K562 (cell line): Measurements from ENCODE around the gene ACP5. TPM values are rescaled to one million over a fixed set of nuclear protein-coding genes. Genes with fewer than 3 reads are reported as not detected.

ENCODE experiments used
- CREBBP ChIP-seq: IDR thresholded peaks from one replicate; pipeline ENCODE4 v1.6.1; 2012; ENCODE audit warnings: low read depth, mild to moderate bottlenecking, control low read depth, inconsistent platforms, low read length
- ESRRA ChIP-seq: fragments of 450-650 bp; IDR thresholded peaks from 2 replicates; pipeline ENCODE4 v1.6.1; 2014; ENCODE audit warnings: low read depth, mild to moderate bottlenecking, moderate library complexity, borderline replicate concordance
- NONO ChIP-seq, 2 experiments: fragments of 200-400 bp in 1 of 2; fragments of 450-650 bp in 1 of 2; formaldehyde crosslinking in 1 of 2; IDR thresholded peaks; 2 replicates each; pipeline ENCODE4 v1.6.1; 2017; ENCODE audit warnings: low read depth in 2 of 2, mild to moderate bottlenecking in 2 of 2, moderate library complexity in 2 of 2, low read length in 1 of 2
- PHF8 ChIP-seq: fragments of 200-600 bp; sonication (generic); IDR thresholded peaks from 2 replicates; pipeline ENCODE4 v1.6.1; 2012; ENCODE audit warnings: mixed run types, mild to moderate bottlenecking, inconsistent platforms, low read length, moderate library complexity, borderline replicate concordance
- SMARCC2 ChIP-seq: fragments of 450-650 bp; IDR thresholded peaks from 2 replicates; pipeline ENCODE4 v1.6.1; 2017; ENCODE audit warnings: antibody characterized with exemption, moderate library complexity, mild to moderate bottlenecking, low read depth
- ZNF282 ChIP-seq: sonication (generic); formaldehyde crosslinking; IDR thresholded peaks from 2 replicates; pipeline ENCODE4 v1.8.1; 2023; ENCODE audit warnings: missing genetic modification reagents
- polyA plus RNA-seq, 8 experiments: library from polyadenylated mRNA; depleted of rRNA in 4 of 8; stranded (reverse) in 5 of 8; unstranded in 3 of 8; fragments of >200 nt; fragmentation: Nextera tagmentation in 2 of 8; fragmentation: Illumina TruSeq in 1 of 8; extraction: Ambion mirVana in 2 of 8; extraction: Trizol in 1 of 8; gene quantifications; 2 replicates each; pipeline versions ENCODE4 v1.2.1 to v1.2.3, GENCODE V29; 2011 to 2014; ENCODE audit warnings: inconsistent platforms in 1 of 8, missing spikeins in 1 of 8
- total RNA-seq, 7 experiments: library from RNA; depleted of rRNA in 6 of 7; stranded (reverse); fragments of >200 nt in 6 of 7; fragmentation: Illumina TruSeq in 2 of 7; extraction: Trizol in 2 of 7; gene quantifications; 2 replicates each; pipeline versions ENCODE4 v1.2.1 to v1.2.3, GENCODE V29; 2011 to 2021; ENCODE audit warnings: low replicate concordance in 1 of 7
- TF ChIP-seq, protein P1 (sequence below): fragments of 250-450 bp; sonication (Bioruptor Pico); IDR thresholded peaks from 2 replicates; pipeline ENCODE4 v1.8.0; 2021; ENCODE audit warnings: borderline replicate concordance, mild to moderate bottlenecking, moderate library complexity; ENCODE audit not compliant: poor library complexity, severe bottlenecking
- TF ChIP-seq, protein P2 (sequence below): sonication (generic); formaldehyde crosslinking; IDR thresholded peaks from 2 replicates; pipeline ENCODE4 v1.8.0; 2022; ENCODE audit warnings: mild to moderate bottlenecking, missing genetic modification reagents
- TF ChIP-seq, protein P3 (sequence below), 2 experiments: fragments of 450-650 bp in 1 of 2; sonication (generic) in 1 of 2; formaldehyde crosslinking in 1 of 2; IDR thresholded peaks in 1 of 2; conservative IDR thresholded peaks in 1 of 2; 2 replicates each; pipeline versions ENCODE4 v1.6.1 to v1.8.1; 2016 to 2023; ENCODE audit warnings: mild to moderate bottlenecking in 2 of 2, moderate library complexity in 2 of 2, inconsistent platforms in 1 of 2, missing genetic modification reagents in 1 of 2
- TF ChIP-seq, protein P4 (sequence below): fragments of 250-450 bp; sonication (Bioruptor Pico); IDR thresholded peaks from 2 replicates; pipeline ENCODE4 v1.9.0; 2021; ENCODE audit warnings: mild to moderate bottlenecking, inconsistent platforms
- TF ChIP-seq, protein P5 (sequence below): fragments of 450-650 bp; IDR thresholded peaks from 2 replicates; pipeline ENCODE4 v1.6.1; 2016; ENCODE audit warnings: borderline replicate concordance
- TF ChIP-seq, protein P6 (sequence below): fragments of 450-650 bp; IDR thresholded peaks from 2 replicates; pipeline ENCODE4 v1.6.1; 2016; ENCODE audit warnings: antibody characterized with exemption

The ACP5 gene
- total and polyA plus RNA-seq, 9 of the 15 experiments (the other 6 are each of a cell fraction or from before 2014, with no cell fraction given) = 0.06 to 1.1 (median 0.31) TPM; not detected in 1

DNA sequence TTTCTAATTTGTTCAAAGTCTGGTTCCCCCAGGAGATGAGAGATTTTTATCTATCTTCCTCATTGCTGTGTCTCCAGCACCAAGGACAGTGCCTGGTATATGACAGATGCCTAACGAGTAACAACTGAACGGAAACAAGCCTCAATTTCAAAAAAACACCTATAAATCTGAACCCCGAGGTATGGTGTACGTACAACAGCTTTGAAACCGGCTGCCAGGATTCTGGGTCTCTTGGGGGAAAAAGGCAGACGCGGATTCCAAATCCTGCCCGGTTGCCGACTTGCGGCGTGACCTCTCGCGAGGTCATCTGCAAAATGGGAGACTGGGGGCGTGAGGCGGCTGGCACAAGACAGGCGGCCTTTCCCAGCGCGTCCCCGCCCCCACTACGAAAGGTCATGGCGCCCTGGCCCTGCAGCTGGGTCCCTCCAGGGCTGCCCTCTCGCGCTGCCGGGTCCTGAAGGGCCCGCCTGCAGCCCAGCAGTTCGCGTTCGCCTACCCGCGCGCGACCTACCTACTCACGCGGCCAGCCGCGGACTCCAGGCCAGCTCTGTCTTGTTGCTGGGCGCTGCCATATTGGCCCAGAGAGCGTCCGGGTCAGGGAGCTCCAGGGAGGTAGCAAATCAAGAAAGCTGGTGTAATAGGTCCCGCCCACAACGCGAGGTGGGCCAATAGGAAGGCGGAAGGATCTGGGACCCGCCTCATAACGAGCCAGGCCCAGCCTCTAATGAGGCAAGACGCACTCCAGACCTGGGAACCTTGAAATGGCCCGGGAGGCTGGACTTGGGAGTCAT is 48.7 kb downstream of the ACP5 start, which contains the start of gene ECSIT (continued):
- TF ChIP-seq, protein P1, sequence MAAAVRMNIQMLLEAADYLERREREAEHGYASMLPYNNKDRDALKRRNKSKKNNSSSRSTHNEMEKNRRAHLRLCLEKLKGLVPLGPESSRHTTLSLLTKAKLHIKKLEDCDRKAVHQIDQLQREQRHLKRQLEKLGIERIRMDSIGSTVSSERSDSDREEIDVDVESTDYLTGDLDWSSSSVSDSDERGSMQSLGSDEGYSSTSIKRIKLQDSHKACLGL (CRISPR knock-in tag) = peak; percentile 92
- TF ChIP-seq PHF8 (peak; percentile 89), SMARCC2 (0 out of 2 replicates have a peak, but pooled peaks have one; percentile 24), ZNF282 (CRISPR knock-in tag) (no peak), ESRRA (peak; percentile 98), NONO (IDR thresholded peaks at IDR 0.05; ENCODE audit: low read depth in 2 of 2, low read length in 1 of 2) (peak in 1 of 2 experiments; percentile 53; a peak in 1 of 4 replicates), CREBBP (no peak)
- TF ChIP-seq, protein P2, sequence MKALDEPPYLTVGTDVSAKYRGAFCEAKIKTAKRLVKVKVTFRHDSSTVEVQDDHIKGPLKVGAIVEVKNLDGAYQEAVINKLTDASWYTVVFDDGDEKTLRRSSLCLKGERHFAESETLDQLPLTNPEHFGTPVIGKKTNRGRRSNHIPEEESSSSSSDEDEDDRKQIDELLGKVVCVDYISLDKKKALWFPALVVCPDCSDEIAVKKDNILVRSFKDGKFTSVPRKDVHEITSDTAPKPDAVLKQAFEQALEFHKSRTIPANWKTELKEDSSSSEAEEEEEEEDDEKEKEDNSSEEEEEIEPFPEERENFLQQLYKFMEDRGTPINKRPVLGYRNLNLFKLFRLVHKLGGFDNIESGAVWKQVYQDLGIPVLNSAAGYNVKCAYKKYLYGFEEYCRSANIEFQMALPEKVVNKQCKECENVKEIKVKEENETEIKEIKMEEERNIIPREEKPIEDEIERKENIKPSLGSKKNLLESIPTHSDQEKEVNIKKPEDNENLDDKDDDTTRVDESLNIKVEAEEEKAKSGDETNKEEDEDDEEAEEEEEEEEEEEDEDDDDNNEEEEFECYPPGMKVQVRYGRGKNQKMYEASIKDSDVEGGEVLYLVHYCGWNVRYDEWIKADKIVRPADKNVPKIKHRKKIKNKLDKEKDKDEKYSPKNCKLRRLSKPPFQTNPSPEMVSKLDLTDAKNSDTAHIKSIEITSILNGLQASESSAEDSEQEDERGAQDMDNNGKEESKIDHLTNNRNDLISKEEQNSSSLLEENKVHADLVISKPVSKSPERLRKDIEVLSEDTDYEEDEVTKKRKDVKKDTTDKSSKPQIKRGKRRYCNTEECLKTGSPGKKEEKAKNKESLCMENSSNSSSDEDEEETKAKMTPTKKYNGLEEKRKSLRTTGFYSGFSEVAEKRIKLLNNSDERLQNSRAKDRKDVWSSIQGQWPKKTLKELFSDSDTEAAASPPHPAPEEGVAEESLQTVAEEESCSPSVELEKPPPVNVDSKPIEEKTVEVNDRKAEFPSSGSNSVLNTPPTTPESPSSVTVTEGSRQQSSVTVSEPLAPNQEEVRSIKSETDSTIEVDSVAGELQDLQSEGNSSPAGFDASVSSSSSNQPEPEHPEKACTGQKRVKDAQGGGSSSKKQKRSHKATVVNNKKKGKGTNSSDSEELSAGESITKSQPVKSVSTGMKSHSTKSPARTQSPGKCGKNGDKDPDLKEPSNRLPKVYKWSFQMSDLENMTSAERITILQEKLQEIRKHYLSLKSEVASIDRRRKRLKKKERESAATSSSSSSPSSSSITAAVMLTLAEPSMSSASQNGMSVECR (CRISPR knock-in tag) = peak; percentile 99
- TF ChIP-seq, protein P3, sequence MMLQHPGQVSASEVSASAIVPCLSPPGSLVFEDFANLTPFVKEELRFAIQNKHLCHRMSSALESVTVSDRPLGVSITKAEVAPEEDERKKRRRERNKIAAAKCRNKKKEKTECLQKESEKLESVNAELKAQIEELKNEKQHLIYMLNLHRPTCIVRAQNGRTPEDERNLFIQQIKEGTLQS (IDR thresholded peaks at IDR 0.05) = no peak
- TF ChIP-seq, protein P3 (CRISPR knock-in tag; conservative IDR thresholded peaks at IDR 0.05) = peak; percentile 67; the same call in 1 of the 2 replicates
- TF ChIP-seq, protein P4, sequence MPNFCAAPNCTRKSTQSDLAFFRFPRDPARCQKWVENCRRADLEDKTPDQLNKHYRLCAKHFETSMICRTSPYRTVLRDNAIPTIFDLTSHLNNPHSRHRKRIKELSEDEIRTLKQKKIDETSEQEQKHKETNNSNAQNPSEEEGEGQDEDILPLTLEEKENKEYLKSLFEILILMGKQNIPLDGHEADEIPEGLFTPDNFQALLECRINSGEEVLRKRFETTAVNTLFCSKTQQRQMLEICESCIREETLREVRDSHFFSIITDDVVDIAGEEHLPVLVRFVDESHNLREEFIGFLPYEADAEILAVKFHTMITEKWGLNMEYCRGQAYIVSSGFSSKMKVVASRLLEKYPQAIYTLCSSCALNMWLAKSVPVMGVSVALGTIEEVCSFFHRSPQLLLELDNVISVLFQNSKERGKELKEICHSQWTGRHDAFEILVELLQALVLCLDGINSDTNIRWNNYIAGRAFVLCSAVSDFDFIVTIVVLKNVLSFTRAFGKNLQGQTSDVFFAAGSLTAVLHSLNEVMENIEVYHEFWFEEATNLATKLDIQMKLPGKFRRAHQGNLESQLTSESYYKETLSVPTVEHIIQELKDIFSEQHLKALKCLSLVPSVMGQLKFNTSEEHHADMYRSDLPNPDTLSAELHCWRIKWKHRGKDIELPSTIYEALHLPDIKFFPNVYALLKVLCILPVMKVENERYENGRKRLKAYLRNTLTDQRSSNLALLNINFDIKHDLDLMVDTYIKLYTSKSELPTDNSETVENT (CRISPR knock-in tag) = peak; percentile 68; the same call in 1 of the 2 replicates
- TF ChIP-seq, protein P5, sequence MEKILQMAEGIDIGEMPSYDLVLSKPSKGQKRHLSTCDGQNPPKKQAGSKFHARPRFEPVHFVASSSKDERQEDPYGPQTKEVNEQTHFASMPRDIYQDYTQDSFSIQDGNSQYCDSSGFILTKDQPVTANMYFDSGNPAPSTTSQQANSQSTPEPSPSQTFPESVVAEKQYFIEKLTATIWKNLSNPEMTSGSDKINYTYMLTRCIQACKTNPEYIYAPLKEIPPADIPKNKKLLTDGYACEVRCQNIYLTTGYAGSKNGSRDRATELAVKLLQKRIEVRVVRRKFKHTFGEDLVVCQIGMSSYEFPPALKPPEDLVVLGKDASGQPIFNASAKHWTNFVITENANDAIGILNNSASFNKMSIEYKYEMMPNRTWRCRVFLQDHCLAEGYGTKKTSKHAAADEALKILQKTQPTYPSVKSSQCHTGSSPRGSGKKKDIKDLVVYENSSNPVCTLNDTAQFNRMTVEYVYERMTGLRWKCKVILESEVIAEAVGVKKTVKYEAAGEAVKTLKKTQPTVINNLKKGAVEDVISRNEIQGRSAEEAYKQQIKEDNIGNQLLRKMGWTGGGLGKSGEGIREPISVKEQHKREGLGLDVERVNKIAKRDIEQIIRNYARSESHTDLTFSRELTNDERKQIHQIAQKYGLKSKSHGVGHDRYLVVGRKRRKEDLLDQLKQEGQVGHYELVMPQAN = peak; percentile 99
- TF ChIP-seq, protein P6, sequence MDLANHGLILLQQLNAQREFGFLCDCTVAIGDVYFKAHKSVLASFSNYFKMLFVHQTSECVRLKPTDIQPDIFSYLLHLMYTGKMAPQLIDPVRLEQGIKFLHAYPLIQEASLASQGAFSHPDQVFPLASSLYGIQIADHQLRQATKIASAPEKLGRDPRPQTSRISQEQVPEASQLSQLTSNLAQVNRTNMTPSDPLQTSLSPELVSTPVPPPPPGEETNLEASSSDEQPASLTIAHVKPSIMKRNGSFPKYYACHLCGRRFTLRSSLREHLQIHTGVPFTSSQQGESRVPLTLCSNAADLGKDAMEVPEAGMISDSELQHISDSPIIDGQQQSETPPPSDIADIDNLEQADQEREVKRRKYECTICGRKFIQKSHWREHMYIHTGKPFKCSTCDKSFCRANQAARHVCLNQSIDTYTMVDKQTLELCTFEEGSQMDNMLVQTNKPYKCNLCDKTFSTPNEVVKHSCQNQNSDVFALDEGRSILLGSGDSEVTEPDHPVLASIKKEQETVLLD = 0 out of 2 replicates have a peak, but pooled peaks have one; percentile 4
